GM10847 (cell line): ENCODE results near the gene DDB1.

Source experiments
- POLR2A ChIP-seq: IDR thresholded peaks from 2 replicates; pipeline ENCODE4 v1.6.1; 2011; ENCODE audit not compliant: insufficient read length; ENCODE audit errors: extremely low read depth

The DDB1 gene

DNA sequence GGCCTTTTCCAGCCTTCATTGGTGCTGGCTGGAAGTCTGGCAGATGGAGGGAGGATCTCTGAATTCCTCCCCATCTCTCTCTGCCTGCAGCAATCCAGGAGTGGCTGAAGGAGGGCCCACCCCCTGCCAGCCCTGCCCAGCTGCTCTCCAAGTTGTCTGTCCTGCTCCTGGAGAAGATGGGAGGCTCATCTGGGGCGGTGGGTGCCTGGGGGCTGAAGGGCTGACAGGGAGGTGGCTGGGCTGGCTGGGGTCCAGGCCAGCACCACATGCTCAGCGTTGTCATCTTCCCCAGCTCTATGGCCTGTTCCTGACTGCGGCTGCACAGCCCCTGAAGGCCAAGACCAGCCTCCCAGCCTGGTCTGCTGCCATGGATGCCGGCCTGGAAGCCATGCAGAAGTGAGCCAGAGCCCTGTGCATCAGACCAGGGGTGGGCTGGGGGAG, 12.3 kb upstream of the DDB1 start:
- no peak for TF ChIP-seq POLR2A

DNA sequence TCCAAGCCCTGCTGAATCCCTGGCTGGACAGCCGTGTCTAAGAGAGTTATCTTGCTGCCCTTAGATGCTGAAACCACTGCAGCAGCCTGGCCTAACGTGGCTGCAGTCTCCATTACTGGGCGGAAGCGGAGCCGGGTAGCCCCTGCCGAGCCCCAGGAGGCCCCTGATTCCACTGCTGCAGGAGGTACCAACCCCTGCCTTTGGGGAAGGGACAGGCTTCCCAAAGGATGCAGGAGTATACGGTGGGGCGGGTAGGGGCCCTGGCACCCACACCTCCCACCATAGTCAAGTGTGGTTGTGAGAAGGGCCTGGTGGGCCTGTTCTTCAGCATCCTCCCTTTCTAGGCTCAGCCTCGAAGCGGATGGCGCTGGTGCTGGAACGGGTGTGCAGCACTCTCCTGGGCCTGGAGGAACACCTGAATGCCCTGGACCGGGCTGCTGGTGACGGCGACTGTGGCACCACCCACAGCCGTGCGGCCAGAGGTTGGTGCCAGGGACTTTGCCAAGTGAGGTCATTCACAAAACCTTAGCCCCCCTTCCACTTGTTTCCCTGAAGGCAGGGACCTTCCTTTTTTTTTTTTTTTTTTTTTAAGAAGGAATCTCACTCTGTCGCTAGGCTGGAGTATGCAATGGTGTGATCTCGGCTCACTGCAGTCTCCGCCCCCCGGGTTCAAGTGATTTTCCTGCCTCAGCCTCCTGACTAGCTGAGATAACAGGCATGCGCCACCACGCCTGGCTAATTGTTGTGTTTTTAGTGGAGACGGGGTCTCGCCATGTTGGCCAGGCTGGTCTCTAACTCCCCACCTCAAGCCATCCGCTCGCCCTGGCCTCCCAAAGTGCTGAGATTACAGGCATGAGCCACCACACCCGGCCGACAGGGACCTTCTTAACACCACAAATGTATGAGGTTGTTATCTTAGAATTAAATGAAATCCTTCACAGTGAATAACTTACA, 11.2 kb upstream of the DDB1 start:
- no peak for TF ChIP-seq POLR2A

DNA sequence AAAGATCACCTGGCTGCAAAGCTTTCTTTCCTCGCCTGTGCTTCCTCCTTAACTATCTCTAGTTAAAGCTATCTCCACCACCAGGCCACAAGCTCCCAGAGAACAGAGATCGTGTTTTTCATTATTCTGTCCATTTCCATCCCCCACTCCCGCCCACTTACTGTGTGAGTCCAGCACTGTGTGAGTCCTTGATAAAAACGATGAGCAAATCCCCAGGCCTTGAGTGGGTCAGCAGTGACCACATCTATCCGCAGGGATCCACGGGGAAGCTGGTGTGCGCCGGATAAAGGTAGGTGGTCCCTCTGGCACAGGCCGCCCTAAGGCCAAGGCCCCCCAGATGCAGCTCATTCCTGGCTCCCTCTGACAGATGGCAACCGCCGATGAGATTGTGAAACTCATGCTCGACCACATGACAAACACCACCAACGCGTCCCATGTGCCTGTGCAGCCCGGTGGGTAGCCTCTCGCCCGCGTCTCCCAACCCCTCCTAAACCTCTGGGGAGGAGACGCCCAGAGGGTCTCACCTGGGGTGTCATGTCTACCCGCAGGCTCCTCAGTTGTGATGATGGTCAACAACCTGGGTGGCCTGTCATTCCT, 9.4 kb upstream of the DDB1 start:
- no peak for TF ChIP-seq POLR2A

DNA sequence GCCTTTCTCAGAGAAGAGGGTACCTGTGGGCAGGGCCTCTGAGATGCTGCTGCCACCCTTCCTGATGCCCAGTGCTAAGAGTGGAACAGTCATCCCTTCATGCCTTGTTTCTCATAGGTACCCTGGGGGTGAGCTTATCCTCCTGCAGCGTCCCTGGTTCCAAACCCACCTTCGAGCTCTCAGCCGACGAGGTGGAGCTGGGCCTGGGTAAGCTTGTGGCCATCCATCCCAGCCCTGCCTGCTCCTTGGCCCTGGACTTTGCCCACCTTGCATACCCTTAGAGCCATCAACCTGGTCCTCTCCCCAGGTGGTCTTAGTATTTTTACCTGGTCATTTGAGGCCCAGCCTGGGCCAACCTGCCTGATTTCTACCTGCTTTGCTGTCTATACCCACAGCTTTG, 8.8 kb upstream of the DDB1 start:
- TF ChIP-seq POLR2A: no peak

DNA sequence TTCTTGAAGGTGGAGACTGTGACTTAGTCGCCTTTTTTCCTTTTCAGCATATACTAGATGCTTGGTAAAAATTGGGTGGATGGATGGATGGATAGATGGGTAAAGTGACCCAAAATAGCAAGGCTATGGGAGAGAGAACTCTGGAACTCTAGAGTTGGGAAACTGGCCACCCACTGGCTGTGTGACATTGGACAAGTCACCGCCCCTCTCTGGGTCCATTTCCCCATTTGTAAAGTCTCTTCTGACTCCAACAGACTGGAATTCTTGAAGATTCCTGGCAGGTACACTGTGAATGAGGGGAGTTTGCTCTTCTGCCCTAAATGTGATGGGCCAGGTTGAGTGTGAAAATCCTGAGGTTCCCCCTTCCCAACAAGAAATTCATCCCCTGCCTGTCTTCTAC, 8.1 kb upstream of the DDB1 start:
- no peak for TF ChIP-seq POLR2A

DNA sequence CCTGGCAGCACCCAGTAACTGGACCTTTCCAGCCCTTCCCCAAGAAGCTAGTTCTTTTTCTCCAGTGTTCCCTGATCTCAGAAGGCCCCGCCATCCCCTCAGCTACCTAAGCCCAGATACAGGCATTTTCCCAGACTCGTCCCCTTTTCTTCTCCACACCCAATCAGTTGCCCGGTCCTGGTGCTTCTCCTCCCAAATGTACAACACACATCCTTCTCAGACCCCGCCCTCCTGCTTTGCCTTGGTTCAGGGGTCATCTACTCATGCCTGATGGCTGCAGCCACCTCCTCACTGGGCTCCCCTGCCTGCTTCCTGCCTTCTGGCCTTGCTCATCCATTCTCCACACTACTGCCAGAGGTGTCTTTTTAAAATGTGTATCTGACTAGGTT, 6.6 kb upstream of the DDB1 start:
- no peak for TF ChIP-seq POLR2A

DNA sequence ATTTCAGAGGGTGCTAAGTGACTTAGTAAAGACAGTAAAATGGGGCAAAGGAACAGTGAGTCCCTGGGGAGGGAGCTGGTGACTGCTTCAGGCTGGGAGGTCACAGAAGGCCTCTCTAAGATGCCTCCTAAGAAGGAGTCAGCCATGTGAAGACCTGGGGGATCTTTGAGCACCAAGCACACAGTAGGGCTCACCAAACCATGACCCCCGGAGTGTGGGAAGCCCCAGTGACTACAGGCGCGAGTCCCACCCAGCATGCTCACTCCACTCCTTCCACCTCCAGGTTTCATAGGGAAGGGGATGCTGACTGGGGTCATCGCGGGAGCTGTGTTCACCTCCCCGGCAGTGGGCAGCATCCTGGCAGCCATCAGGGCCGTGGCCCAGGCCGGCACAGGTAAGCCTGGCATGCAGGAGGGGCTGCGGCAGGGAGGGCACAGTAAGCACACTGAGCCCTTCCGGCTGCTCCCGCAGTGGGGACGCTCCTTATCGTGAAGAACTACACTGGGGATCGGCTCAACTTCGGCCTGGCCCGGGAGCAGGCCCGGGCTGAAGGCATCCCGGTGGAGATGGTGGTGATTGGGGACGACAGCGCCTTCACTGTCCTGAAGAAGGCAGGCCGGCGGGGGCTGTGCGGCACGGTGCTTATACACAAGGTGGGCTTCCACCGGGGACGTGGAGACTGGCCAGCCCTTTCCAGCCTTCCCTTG, 6.0 kb upstream of the DDB1 start:
- no peak for TF ChIP-seq POLR2A

DNA sequence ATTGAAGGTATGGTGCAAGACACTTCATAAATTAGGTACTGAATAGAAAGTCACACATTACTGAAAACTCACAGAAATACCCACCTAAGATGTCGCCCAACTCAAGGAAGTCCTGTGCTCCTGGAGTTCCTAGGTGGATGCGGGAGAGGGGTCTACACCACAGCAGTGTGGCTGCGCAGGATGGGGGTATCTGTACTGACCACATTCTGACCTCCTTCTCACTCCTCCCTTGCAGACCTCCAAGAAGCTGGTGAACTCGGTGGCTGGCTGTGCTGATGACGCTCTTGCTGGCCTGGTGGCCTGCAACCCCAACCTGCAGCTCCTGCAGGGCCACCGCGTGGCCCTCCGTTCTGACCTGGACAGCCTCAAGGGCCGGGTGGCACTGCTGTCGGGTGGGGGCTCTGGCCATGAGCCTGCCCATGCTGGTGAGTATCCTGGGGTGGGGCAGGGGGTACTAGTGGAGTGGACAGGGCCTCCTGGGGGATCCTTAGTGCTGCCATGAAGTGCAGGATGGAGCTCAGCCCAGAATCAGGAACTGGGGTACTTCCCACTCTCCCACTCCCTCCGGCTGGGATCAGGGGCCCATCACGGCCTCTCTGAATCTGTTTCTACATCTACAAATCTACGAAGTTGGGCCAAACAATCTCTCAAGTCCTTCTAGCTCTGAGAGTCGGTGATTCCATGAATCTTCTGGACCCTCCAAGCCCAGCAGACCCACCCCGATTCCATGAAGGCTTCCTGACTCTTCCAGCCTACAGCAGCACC, 5.0 kb upstream of the DDB1 start:
- TF ChIP-seq POLR2A: no peak

DNA sequence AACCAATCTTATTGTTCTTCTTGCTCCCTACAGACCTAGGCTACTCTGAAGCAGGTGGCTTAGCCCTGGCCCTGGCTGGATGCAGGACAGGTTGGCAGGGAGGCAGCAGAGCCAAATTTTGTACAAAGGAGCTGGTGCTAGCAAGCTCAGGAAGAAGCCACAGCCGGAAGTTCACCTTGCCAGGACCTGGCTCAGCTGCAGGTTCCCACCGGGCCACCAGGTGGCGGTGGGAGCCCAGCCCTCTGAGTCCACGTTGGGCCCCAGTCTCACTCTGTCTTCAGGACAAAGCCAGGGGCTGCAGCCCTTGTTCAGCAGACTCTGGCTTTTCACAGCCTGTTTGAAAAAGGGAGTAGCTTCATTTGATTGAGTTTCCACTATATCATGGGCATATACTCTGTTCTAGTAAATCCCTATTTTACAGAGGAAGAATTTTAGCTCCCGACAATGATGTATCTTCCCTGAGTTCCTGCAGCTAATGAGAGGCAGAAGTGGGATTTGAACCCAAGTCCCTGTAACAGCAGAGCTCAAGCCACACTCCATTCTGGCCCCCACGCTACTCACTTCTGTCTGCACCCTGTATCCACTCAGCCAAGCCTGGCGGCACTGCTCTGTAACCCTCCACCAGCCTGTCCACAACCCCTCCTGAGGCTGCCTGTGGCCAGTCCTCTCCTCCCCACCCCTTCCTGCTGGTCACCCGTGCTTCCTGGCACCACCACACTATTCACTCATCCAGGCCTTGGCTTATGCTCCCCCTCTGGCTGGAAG, 3.4 kb upstream of the DDB1 start:
- TF ChIP-seq POLR2A: no peak

DNA sequence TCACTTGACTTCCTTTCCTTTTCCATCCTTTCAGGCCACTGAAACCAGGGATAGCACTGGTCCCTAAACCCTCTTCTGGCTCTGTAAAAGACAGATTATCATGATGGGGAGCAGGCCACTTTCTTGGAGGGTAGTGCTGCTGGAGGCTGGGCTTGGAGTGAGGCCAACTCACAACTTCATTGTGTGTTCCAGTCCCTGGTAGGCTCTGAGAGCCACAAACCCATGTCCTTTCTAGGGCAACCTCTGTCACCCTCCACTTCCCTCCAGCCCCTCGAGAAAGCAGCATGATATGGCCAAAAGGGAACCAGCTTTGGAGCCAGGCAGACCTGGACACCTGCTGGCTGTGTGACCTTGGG, 2.4 kb upstream of the DDB1 start:
- no peak for TF ChIP-seq POLR2A

DNA sequence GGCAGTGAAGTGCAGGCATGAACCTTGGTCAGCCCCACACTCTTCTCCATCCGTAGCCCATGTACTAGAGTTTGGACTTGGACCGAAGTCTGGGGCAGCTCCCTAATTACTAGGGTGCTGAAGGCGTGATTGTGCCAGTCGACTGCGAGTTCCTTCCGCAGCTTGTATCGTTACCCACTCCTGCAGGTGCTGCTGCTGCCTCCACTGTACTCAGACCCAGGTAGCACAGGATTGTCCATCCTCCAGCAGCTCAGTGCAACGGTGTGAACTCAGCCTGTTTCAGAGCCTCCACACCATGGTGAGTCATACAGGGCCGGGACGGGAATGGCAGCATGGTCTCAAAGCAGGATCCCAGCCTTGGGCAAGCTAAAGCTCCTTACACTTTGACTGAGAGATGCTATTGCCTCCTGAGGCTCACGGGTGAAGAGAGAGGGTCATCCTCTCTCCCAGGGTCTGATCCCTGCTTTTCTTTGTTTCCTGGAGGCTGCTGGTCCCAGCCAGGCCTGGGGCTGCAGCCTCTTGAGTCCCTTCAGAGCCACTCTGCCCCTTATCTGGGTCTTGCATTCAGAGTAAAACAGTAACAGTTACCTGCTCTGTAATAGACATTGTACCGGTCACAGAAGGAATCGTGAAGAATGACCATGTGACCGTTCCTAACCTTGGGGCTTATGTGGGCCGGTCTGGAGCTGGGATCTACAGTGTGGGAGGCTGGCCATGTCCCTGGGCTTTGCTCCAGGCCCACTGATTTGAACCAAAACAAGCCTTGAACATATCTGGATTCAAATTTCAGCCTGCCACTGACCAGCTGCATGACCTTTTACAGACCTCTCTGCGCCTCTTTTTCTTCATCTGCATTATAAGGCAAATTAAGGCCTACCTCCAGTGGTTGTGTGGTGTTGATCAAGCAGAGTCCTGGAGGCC, 1.8 kb upstream of the DDB1 start:
- TF ChIP-seq POLR2A: no peak

DNA sequence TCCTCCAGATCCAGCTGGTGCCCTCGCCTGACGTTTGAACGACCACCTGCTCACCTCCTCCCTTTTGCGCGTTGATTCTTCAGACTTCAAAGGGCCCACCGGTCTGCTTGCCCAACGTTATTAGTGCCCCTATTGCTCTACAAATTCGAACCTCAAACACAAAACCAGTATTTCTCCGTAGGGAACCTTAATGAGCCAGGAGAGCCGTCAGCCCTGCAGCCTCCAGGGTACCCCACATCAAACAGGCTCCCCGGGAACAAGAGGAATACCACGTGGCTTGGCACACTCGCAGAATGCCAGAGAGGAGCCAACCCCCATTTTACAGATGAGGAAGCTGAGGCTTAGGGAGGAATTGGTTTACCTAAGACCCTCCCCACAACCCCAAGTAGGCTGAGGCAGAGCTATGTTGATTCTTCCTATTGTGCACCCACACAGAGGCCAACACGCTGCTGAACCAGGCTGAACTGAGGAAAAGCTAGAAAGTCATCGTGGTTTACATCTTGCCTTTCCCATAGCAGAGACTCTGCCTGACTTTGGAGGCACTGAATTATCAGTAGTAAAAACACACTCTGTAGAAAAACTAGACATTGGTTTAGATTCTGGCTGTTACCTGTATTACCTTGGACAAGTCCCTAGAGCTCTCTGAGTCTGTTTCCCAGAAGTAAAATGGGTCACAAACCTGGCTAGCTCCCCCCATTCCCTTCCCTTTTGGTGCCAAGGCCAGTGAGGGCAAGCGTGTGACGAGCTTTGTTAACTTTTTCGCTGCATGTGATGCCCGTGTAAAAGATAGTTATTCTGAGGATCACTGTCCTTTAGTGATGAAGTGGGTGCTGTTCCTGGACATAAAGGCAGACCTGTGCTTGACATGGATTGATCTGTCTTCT, 887 bp upstream of the DDB1 start:
- no peak for TF ChIP-seq POLR2A

DNA sequence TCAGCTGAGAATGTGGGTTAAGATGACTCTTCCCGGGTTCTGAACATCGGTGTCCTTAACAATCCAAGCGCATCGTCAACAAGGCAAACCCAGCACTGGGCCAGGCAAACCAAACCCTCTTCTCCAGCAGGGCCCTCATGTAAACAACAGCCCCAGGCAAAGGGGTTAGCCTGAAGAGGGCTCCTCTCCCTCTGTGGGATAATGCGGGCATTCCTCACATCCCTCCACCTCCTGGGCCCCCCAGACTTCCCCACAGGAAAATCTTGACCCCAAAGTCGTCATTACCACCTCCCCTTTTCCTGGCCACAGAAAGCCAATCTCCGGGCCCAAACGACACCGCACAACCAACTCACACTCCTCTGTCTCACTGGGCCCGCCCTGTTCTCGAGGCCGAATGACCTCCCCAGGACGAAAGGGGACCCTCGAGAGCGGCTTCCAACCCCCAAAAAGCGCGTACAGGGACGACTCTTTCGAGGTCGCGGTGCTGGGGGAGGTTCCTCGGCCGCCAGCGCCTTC, 566 bp downstream of the DDB1 start:
- no peak for TF ChIP-seq POLR2A

DNA sequence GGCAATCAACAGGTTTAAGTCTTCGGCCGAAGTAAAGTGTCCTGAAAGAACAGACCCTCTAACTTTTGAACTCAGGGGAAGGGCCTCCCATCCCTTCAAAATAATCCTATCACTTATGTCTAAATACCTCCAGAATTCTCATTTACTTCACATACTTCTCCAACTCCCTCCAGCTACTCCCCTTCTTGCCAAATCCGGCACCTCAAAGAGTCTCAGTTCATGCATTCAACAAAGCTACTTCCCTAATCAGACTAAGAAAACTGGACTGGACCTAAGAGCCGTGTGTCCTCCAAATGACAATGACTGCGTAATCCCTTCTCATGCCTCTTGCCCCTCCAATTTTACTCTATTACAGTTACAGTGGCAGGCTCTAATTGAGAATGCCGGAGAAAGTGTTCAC, 1.3 kb downstream of the DDB1 start:
- TF ChIP-seq POLR2A: no peak
